Gastroesophageal sphincter (tissue), 3 donors: Measurements from ENCODE around the gene ADAMTS3.

Experiments used
- CTCF ChIP-seq, 4 experiments: fragments of 200-600 bp in 2 of 4; fragments of 450-650 bp in 2 of 4; sonication (generic) in 1 of 4; IDR thresholded peaks; one replicate each; pipeline ENCODE4 v1.5.1; 2017 to 2019; ENCODE audit warnings: antibody characterized with exemption in 4 of 4, mild to moderate bottlenecking in 2 of 4, moderate library complexity in 2 of 4
- EP300 ChIP-seq: sonication (generic); formaldehyde crosslinking; IDR thresholded peaks from one replicate; pipeline ENCODE4 v1.6.1; 2017; ENCODE audit warnings: antibody characterized with exemption, mild to moderate bottlenecking
- POLR2A ChIP-seq, 2 donors: fragments of 450-650 bp; IDR thresholded peaks; one replicate each; pipeline ENCODE4 v1.6.1; 2017; ENCODE audit warnings: antibody characterized with exemption in 2 of 2, mild to moderate bottlenecking in 2 of 2, moderate library complexity in 1 of 2

GRCh38 chr4:72283357-72283756 is 285.7 kb downstream of the ADAMTS3 start:
- TF ChIP-seq CTCF (IDR thresholded peaks at IDR 0.05) (no peak), POLR2A (IDR thresholded peaks at IDR 0.05) (no peak), EP300 (no peak)
